GM19025 (cell line): ENCODE data around the gene IMMP2L.

Source experiments
- ATAC-seq: cut with Tn5 transposase; IDR thresholded peaks from one replicate; pipeline ENCODE4 v1.9.1; 2021; ENCODE audit warnings: mild to moderate bottlenecking, low read depth, moderate library complexity; ENCODE audit not compliant: unreplicated experiment

IMMP2L gene

GRCh38 chr7:111132833-111133232 is 429.5 kb downstream of the IMMP2L start:
- no peak for ATAC-seq

DNA sequence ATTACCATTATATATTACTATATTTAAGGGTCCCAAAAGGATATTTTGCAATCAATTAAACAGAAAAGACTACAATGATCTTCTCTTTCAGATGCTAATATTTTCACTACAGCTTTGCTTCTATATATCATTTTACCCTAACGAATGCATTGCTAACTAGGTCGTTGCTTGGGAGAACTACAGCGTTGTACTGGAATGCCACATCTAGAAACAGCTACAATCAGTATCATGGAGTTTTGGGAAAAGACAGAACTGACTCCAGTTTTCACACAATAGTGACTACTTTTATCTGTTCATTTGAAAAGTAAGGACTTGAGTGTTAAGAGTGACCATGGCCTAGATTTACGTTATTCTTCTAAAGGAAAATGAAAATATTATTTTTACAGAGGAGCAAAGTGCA is 432.9 kb downstream of the IMMP2L start:
- ATAC-seq, result no peak

GRCh38 chr7:111126987-111127386 is 435.3 kb downstream of the IMMP2L start:
- no peak for ATAC-seq

DNA sequence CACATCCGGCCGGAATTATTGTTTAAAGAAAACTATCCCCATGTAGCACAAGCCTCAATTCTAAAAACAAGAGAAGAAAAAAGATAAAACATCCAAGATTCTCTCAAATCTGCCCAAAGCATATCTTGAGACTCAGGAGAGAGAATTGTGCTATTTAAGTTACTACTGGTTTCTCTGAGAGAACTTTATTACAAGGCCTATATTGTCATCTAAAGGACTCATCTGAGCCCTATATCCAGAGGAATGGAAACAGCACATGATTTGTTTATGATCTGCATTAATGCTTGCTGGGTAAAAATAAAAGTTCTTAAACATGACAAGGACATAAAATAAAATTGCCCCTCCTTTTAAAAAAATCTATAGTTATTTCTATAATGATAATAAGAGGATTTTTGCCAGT is 446.3 kb downstream of the IMMP2L start:
- no peak for ATAC-seq

DNA sequence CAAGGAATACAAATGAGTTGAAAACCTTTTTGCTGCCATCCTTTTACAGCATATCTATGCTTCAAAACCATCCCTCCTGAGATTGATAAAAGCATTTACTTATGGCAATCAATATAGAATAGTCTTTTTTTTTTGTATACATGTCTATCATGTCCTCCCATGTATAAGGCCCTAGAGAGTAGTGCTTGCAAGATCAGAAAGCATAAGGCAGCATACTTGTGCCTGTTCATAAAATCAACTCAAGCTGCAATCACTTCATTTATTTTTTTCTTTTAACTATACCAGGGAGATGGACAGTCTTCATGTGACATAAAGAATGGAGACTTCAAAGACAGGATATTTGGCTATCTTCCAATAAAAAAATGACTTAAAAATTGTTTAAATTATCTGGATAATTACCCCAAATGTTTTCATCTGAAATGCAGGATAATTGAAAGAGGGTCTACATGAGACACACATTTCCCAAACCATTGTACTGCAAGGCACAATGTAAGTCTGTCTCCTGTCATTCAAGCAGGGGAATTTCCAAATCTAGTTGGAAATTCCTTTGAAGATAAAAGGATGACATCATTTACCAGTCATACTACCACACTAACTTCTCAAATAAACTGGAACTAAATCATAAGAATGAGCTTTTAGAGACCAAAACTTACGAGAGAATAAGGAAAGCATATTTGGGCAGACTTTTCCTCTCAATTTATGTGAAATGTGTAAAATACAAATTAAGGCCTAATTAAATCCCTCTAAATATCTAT is 448.9 kb downstream of the IMMP2L start:
- no peak for ATAC-seq

DNA sequence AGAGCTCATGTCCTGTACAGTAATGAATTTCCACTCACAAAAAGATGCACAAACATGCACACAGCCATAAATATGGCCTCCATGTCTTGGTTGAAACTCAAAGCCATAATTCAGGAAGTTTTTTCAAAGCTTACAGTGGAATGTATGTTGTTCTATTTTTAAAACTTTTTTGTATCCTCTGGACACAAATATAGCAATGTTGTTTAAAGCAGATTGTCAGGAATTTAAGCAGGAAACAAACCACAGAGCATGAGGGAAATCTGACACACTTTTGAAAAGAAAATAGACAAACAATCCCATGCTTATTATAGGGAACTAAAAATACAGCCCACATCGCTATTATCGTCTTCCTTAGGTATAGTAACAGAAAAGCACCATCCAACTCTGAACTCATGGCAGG is 449.9 kb downstream of the IMMP2L start:
- ATAC-seq, result no peak

- ATAC-seq, result no peak
Measured at GRCh38 chr7:111108496-111108895, 453.8 kb downstream of the IMMP2L start.

DNA sequence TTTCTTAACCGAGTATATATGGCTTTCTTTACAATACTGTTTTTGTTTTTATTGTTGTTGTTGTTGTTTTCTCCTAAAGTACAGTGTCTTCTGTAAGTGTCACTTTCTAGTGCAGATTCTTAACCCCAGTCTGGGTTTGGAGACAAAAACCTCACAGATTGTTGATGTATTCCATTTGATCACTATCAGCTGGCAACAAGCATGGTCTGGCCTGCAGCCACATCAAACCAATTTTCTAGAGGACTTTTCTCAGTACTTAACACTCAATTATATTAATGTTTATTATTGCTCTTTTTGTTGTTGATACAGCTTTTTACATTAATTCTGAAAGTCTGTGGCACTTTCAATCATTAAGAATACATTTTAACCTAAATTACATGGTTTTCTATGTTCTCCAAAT is 454.3 kb downstream of the IMMP2L start:
- ATAC-seq, result no peak

GRCh38 chr7:111107579-111107978 is 454.7 kb downstream of the IMMP2L start:
- no peak for ATAC-seq

GRCh38 chr7:111105269-111105668 is 457.0 kb downstream of the IMMP2L start:
- no peak for ATAC-seq

DNA sequence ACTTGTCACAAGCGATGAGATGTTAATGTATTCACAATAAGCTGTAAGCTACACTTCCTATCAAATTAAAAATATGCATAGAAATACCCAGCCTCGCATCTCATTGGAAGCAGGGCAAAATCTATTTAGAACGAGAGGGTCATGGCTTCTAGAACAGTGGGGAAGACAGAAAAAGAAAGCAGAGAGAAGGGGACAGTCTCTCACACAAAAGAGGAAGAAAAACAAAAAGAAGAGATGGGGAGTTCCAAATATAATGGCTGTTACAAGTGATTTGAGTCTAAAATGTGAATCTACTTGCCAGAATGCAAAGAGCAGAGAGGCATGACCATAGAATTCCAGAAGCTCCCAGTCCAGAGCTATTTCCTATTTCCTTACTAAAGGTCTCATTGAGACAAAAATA is 457.6 kb downstream of the IMMP2L start:
- ATAC-seq, result no peak

- ATAC-seq, result peak; percentile 72
Measured at GRCh38 chr7:111103678-111104274, 458.5 kb downstream of the IMMP2L start.

DNA sequence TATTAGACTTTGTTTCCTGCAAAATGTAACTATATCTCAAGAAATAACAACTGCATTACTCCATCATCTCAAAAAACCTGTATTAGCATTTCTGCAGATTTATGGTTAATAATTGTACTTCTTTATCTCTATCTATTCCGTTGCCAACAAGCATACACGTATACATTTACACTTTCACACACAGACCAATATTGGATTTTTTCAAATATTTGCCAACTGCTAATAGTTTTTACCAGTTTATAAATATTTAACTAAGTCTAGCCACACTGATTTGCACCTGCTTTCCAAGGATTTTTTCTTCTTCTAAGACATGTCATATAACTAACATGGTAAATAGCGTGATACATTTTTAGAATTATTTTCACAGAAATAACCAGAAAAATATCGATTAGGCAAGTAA is 459.2 kb downstream of the IMMP2L start:
- ATAC-seq, result no peak

DNA sequence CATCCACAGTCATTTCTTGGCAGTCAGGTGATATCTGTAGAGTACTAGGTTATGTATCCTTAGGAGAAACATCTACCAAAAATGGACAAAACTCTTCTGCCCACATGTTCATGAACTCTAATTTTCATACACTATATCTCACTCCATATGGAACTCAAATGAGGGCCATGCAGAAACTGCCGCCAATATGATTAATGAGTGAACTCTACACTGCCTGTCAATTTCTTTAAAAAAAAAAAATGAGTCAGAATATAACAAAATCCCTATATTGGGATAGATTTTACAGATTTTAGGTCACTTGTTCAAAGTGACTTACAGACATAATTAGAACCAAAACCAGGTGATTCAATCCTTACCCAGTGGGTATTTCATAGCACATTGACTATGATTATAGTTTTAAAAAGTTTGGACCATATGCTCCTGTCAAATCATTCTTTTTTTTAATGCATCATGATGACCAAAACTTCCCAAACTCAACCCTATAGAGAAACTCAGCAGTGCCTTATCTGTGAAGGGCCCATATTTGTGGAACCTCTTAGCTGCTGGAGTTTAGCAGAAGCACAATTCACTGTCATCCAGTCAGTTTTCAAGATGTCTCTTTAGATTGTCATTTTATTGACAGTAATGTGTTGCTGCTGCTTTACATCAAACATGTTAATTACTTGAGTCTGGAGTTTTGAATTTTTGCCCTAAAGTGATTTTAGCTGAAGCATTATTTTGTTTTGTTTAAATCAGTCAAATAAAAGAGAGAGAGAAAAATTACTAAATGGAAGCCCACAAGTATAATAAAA is 460.2 kb downstream of the IMMP2L start:
- no peak for ATAC-seq

GRCh38 chr7:111098926-111099250 is 463.4 kb downstream of the IMMP2L start:
- no peak for ATAC-seq

- ATAC-seq, result peak; percentile 83
Measured at GRCh38 chr7:111098011-111098925, 464.0 kb downstream of the IMMP2L start.

DNA sequence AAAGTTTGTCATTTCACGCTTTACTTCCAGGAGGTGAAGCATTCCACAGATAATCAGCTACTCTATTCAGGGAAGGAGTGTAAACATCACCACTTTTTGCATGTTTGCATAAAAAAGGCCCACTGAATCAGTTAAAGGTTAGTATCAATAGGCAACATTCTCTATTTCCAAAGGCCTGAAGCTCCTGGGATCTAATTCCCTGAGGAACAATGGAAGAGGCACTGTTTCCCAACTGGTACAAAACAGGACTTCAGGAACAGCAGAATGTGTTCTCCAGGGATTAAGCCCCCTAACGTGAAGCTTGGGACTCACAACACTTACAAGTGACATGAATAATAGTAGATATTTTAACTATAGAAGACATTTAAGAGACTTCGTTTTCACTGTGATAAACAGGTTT is 465.3 kb downstream of the IMMP2L start:
- no peak for ATAC-seq

DNA sequence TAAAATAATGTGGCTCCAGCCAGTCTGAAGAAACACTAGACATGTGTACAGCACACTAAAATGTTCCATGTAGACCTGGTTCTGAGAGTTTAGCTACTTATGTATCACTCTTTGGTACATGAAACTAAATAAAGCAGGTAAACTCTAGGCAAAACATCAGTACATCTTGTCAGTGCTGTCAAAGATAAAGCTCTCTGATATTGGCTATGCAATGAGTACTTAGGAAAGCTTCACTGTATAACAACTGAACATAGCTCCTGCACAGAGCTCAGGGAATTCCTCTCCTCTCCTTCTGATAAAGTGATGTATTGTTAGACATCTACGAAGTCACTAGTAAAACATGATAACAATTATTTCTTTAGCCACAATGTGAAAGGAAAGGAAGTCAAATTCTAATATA is 467.9 kb downstream of the IMMP2L start:
- ATAC-seq, result no peak

GRCh38 chr7:111093496-111093895 is 468.8 kb downstream of the IMMP2L start:
- ATAC-seq, result no peak

GRCh38 chr7:111092406-111093236 is 469.7 kb downstream of the IMMP2L start:
- ATAC-seq, result no peak
